HG02938 (cell line): ENCODE results near the gene DZIP3.

Experiments used
- ATAC-seq: cut with Tn5 transposase; IDR thresholded peaks from one replicate; pipeline ENCODE4 v1.9.1; 2021; ENCODE audit warnings: mild to moderate bottlenecking, moderate library complexity; ENCODE audit not compliant: unreplicated experiment

DZIP3 gene

GRCh38 chr3:108589081-108589997, at the start of gene DZIP3, which contains the start of gene CIP2A:
Gene DZIP3 (plus strand): TSS chr3:108589722. CDS start chr3:108605407, 15,685 bp downstream.
Gene CIP2A (minus strand): TSS chr3:108589438. CDS start chr3:108589375, 63 bp downstream.
- peak; percentile 85 for ATAC-seq

DNA sequence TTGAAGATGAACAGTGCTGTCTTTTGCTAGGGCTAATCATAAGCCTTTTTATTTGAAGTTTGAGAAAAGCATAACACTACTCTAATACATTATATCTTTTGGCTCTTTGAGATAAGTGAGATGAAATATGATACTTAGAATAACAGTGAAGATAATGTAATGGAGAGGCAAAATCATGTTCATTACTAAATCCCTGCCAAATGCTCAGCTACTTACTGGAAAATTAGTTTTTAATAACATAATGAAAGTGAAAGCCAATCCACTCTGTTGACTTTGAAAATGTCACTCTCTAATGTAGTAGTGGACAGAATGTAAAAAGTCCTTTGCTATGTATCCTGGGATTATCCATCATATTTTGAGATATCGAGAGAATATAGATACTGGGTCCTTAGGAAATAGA, 43.3 kb upstream of the DZIP3 start:
- no peak for ATAC-seq

DNA sequence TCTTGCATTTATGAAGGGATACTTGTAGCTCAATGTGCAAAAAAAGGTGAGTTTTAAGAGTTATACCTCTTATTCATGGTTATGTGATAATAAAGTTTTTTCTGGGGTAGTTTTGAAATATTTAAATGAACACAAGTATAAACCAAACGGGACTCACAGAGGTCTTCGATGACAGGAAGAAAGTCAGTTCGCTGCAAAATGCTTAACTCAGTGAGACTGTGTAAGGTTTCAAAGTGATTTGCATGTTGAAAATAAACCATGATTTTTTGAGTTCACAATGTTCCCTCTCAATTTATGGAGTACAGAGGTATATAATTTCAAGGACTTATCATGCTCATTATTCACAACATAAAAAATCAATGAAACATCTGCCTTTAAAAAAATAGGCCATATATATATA, 42.8 kb upstream of the DZIP3 start:
- ATAC-seq = peak; percentile 54

- ATAC-seq = no peak
Observed at GRCh38 chr3:108548304-108548703, 41.2 kb upstream of the DZIP3 start.

GRCh38 chr3:108548886-108549285, 40.6 kb upstream of the DZIP3 start:
- no peak for ATAC-seq

DNA sequence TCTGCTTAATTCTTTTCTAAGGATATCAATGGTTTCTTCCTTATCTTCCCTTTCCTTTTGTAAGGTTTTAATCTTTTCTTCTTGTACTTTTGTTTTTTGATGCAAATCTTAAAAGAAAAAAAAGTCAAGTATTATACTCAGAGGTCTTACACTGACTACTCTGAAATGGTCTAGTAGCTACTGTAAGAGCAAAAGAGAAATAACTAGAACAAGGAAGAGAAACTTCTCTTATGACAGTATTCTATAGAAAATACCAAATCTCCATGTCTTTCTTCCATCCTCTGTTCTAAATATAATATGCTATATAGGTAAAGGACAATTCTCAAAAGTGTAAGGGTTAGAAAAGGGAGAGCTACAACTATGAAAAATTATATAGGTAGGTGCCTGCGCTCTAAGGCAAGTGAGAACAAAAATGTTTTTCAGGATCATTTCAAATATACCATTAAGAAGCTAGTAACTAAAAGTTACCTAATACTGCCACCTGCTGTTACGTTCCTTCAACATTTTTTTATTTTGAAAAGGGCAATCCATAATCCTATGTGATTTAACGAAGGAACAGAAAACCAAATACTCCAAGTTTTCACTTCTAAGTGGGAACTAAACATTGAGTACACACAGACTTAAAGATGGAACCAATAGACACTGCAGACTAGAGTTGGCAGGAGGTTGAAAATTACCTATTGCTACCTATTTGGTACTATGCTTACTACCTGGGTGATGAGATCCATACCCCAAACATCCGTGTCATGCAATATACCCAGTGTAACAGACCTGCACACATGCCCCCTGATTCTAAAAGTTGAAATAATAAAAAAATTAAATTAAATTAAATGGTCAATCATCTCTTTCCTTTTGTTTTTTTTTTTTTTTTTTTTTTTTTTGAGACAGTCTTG, 37.0 kb upstream of the DZIP3 start:
- no peak for ATAC-seq

- no peak for ATAC-seq
Observed at GRCh38 chr3:108554229-108554628, 35.3 kb upstream of the DZIP3 start.

- ATAC-seq = no peak
Observed at GRCh38 chr3:108554913-108555571, 34.5 kb upstream of the DZIP3 start.

GRCh38 chr3:108555966-108556581, 33.4 kb upstream of the DZIP3 start:
- no peak for ATAC-seq

GRCh38 chr3:108562565-108562964, 27.0 kb upstream of the DZIP3 start:
- ATAC-seq = no peak

DNA sequence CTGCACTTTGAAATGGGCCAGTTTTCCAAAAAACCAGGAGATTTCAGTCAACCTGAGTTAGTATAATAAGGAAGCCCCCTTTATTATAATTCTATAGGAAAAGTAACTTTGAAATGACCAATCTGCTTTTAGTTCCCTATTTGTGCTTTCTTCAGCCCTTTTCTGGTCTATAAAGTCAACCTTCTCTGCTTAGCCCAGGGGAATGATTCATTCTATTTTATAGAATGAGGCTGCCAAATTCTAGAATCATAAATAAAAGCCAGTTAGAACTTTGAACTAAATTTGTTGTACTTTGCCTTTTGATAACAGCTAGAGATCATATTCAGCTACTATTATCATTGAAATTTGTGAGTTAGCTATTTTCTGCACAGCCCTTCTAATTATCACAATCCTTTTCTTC, 25.0 kb upstream of the DZIP3 start:
- ATAC-seq = no peak

DNA sequence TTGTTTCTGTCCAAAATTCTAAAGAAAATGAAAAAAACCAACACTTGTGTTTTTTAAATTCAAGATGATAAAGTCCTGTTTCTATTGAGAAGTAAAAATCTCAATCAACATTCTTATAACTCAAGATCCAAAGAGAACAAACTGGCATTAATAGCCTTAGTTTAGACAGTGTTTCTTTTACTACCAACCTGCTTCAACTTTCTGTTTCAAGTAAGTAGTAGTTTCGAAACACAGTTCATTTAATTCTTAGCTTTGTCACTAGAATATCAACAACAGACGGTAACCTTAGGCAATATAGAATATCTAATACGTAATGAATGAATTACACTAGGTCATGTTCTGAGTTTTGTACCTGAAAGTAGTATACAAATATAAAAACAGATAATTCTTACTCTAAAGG, 24.0 kb upstream of the DZIP3 start:
- ATAC-seq = no peak

DNA sequence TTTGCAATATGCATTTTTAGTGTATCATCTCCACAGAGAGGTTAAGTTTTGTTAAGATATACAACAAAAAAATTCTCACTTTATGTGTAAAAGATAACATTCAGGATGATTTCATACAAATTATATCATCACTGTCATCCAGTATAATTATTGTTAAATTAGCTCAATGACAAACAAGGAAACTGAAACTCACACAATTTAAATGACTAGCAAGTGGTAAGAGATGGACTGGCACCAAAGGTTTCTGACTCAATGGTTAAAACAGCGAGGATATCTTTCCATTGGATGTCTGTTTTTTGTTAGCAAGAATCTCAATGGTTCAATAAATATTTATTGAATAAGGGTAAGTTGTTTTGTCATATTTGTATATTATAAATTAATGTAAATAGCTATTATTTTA, 22.9 kb upstream of the DZIP3 start:
- ATAC-seq = no peak

DNA sequence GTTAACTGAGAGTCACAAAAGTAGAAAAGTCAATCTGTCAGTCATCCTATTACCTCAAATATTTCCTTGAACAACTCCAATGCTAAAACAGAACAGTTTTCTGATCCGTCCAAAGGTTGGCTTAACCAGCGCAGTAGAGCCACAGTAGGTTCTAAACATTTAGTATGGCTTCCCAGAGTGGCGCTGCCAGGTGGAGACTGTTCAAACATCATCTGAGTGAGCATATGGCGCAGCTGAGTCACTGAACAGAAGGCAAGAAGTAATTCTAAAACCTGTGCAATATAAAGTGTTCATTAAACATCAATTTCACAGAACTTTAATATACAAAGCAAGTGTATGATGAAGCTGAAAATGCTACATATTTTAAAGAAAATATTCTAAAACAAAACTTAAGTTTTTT, 20.2 kb upstream of the DZIP3 start:
- ATAC-seq = no peak

DNA sequence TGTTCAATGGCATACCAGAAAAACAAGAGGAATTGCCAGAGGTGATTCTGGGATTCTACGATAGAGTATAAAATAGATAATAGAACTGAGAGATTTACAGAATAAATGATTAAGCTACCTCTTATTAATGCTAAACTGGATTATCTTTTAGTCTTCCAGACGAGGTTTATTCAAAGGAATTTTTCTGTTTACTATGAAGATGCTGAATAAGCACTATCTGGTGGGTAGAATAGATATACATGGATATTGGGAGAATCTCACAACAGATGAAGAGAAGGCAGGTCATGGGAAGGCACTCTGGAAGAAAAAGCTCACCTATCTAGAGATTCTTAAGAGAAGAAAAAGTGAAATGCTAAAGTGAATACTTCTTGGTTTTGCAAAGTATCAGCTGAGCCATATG, 11.5 kb upstream of the DZIP3 start:
- ATAC-seq = no peak

DNA sequence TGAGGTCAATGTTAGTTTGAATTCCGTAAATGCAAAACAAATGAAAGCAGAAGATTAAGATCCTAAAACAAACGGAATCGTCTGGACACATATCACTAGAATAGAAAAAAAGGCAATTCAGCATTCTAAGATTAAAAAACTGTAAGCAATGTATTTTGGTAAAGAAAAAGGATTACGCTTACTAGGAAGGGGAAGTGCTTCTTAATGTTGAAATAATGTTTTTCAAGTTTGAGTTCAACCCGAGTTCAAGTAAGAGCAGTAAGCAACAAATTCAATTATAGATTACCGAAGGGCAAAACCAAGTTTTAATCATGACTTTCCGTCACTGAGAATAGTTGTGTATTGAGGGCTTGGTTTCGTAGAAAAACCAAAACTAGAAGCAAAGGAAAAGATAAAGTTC, 921 bp upstream of the DZIP3 start:
- no peak for ATAC-seq

DNA sequence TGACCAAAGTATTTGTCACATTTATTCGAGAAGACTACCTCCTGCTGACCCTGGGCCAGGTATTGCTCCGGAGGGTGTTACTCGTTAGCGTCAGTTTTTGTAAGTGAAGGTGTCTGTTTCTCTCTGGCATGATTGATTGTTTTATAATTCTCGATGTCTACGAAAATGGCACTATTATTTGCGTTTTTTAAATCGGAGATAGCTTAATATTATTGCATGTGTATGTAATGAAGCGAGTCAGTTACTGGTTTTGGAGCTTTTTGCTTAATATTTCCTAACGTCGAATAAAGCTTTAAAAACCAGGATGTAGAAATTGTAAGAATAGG, 439 bp downstream of the DZIP3 start:
- ATAC-seq = no peak

DNA sequence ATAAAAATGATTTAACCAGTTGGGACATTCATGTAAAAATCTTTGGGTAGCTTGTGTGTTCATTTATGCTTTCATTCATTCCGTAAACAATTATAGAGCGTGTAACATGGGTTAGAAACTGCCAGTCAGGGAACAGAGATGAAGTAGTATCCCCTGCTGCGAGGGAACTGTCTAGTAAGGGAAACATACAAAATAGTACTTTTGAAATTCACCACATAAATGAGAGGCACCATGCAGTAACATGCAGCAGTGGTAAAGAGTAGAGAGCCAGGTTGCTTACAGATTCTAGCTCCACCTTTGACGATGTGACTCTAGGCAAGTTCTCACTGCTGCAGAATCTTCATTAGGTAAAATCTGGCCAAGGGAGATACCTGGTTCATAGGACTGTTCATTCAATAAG, 938 bp downstream of the DZIP3 start:
- no peak for ATAC-seq

DNA sequence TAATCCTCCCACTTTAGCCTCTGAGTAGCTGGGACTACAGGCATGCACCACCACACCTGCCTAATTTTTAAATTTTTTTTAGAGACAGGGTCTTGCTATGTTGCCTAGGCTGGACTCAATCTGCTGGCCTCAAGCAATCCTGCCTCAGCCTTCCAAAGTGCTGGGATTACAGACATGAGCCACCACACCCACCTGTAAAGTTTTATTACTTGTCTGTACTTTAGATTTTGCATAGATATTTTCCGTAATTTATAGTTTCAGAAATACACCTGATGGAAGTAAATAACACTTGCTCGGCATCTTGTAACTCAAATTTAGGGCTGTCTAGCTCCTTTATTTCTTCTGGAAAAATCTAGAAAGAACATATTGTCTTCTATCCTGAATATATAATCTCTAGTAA, 5.8 kb downstream of the DZIP3 start:
- no peak for ATAC-seq

DNA sequence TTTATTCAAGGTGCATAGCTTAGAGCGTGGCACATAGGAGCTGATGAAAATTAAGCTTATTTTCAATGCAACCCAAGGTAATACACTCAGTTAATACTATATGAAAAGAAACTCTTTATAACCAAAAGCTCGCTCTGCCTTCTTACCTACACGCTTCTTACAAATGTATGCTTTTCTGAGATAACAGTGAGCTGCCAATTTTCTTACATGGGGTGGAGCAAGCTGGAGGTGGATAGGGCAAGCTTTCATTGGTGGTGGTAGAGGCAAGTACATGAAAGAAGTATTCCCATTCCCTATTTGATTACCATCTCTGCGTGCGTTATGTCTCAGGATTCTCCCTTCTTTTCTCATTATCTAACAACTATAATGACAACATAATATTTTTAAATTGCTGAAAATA, 8.9 kb downstream of the DZIP3 start:
- no peak for ATAC-seq
